GM19351 (cell line): ENCODE results near the gene MAPK4.

ENCODE experiments used
- ATAC-seq: cut with Tn5 transposase; IDR thresholded peaks from one replicate; pipeline ENCODE4 v1.9.1; 2021; ENCODE audit warnings: mild to moderate bottlenecking, moderate library complexity; ENCODE audit not compliant: unreplicated experiment

Gene MAPK4

GRCh38 chr18:50622865-50623393 lies 63.0 kb downstream of the MAPK4 start:
- ATAC-seq, result no peak

GRCh38 chr18:50623694-50624352 lies 63.9 kb downstream of the MAPK4 start:
- ATAC-seq, result no peak

- no peak for ATAC-seq
Measured at GRCh38 chr18:50624981-50625380, 65.1 kb downstream of the MAPK4 start.

- ATAC-seq, result no peak
Measured at GRCh38 chr18:50626317-50626716, 66.4 kb downstream of the MAPK4 start.

- no peak for ATAC-seq
Measured at GRCh38 chr18:50627594-50628532, 68.0 kb downstream of the MAPK4 start.

- ATAC-seq, result no peak
Measured at GRCh38 chr18:50628533-50628905, 68.6 kb downstream of the MAPK4 start.

GRCh38 chr18:50629148-50629631 lies 69.3 kb downstream of the MAPK4 start:
- no peak for ATAC-seq

- ATAC-seq, result no peak
Measured at GRCh38 chr18:50630895-50631294, 71.0 kb downstream of the MAPK4 start.

GRCh38 chr18:50632895-50633515 lies 73.1 kb downstream of the MAPK4 start:
- no peak for ATAC-seq

GRCh38 chr18:50633992-50634391 lies 74.1 kb downstream of the MAPK4 start:
- ATAC-seq, result no peak

- no peak for ATAC-seq
Measured at GRCh38 chr18:50636366-50637057, 76.6 kb downstream of the MAPK4 start.

- ATAC-seq, result no peak
Measured at GRCh38 chr18:50638016-50638883, 78.4 kb downstream of the MAPK4 start.

- ATAC-seq, result no peak
Measured at GRCh38 chr18:50638884-50639420, 79.1 kb downstream of the MAPK4 start.

GRCh38 chr18:50639711-50640110 lies 79.8 kb downstream of the MAPK4 start:
- ATAC-seq, result no peak

- ATAC-seq, result no peak
Measured at GRCh38 chr18:50642439-50642838, 82.6 kb downstream of the MAPK4 start.

- no peak for ATAC-seq
Measured at GRCh38 chr18:50644146-50644545, 84.3 kb downstream of the MAPK4 start.

- ATAC-seq, result no peak
Measured at GRCh38 chr18:50644807-50645206, 84.9 kb downstream of the MAPK4 start.

GRCh38 chr18:50647237-50647636 lies 87.3 kb downstream of the MAPK4 start:
- no peak for ATAC-seq

GRCh38 chr18:50647792-50648191 lies 87.9 kb downstream of the MAPK4 start:
- ATAC-seq, result no peak

- ATAC-seq, result no peak
Measured at GRCh38 chr18:50649821-50650220, 89.9 kb downstream of the MAPK4 start.
